Measurements from ENCODE around the gene EPHA6. TPM values are rescaled to one million over a fixed set of nuclear protein-coding genes. Genes with fewer than 3 reads are reported as not detected.

Gene EPHA6
- total and polyA plus RNA-seq, 9 donors = 2.0 to 20.9 (median 9.2) TPM

DNA sequence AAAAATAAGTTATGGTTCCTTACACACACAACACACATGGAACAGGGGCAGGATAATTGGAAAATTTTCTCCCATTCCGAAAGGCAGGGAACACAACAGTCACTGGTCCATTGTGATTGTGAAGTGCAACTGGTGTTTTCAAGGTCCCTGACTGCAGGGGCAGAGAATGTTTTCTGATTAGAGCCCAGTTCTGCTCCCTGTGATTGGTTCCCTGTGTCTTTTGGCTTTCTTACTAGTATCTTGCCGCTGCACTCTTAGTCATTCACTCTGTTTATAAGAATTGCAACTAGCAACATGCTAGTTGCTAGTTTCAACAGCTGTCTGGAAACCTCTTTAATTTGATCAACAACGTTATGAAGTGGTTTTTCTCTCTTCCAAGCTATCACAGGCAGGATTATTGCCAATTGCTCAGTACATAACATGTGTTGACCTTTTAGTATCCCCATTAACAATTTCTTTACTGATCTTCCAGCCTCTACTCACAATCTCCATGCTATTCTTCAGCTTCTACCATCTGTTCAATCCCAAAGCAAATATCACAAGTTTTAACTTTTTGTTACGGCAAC, 177.5 kb downstream of the EPHA6 start:
- no peaks in the 10 kb centered on the region for H3K36me3 ChIP-seq
- H3K4me1 ChIP-seq (ENCODE audit: insufficient read depth) = peaks cover 1% of the 10 kb centered on the region
- DNase-seq = peak; percentile 14 to 45 (median 21)
- 7 to 28% (median 8%) methylated on average over 4 of the region's 4 CpGs for WGBS, 3 donors
- no peak overlapping the region for H3K4me3 ChIP-seq
- H3K27ac ChIP-seq = peak overlapping the region in 1 of 2 donors; percentile 40
- no peaks in the 10 kb centered on the region for H3K27me3 ChIP-seq
- TF ChIP-seq EP300 (IDR thresholded peaks at IDR 0.05) = no peak
- TF ChIP-seq, protein P1, sequence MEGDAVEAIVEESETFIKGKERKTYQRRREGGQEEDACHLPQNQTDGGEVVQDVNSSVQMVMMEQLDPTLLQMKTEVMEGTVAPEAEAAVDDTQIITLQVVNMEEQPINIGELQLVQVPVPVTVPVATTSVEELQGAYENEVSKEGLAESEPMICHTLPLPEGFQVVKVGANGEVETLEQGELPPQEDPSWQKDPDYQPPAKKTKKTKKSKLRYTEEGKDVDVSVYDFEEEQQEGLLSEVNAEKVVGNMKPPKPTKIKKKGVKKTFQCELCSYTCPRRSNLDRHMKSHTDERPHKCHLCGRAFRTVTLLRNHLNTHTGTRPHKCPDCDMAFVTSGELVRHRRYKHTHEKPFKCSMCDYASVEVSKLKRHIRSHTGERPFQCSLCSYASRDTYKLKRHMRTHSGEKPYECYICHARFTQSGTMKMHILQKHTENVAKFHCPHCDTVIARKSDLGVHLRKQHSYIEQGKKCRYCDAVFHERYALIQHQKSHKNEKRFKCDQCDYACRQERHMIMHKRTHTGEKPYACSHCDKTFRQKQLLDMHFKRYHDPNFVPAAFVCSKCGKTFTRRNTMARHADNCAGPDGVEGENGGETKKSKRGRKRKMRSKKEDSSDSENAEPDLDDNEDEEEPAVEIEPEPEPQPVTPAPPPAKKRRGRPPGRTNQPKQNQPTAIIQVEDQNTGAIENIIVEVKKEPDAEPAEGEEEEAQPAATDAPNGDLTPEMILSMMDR (IDR thresholded peaks at IDR 0.05) = no peak
- no peak for TF ChIP-seq POLR2A (IDR thresholded peaks at IDR 0.05)
- no peaks in the 10 kb centered on the region for H3K9me3 ChIP-seq
- intact Hi-C loops (cut with DNase I) = no loop called here

DNA sequence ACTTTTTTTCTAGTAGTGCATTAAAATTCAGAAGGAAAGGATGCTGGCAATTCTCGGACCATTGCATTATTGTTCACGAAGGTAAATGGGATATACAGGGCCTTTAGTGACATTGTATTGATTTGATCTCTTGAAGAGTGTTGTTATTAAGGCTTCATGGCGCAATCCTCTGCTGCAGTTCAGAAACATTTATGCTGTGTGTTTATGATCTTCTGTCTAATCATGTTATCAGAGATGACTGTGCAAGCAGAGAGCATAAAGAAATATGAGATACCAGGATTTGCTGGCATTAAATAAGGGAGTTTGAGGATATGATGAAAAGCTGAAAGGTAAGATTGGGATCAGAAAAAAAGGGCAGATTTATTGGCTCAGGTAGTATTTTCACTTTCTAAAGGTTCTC, 180.6 kb downstream of the EPHA6 start:
- DNase-seq = no peak
- 90 to 93% (median 92%) methylated on average over 3 of the region's 3 CpGs for WGBS, 3 donors
- Histone ChIP-seq H3K27ac (no peak overlapping the region), H3K36me3 (no peaks in the 10 kb centered on the region), H3K27me3 (no peaks in the 10 kb centered on the region), H3K4me1 (ENCODE audit: insufficient read depth) (peaks cover 1% of the 10 kb centered on the region), H3K4me3 (no peak overlapping the region), H3K9me3 (no peaks in the 10 kb centered on the region)
- intact Hi-C loops (cut with DNase I) = no loop called here
- TF ChIP-seq, protein P1 (IDR thresholded peaks at IDR 0.05) = no peak
- TF ChIP-seq POLR2A (IDR thresholded peaks at IDR 0.05) = no peak
- no peak for TF ChIP-seq EP300 (IDR thresholded peaks at IDR 0.05)

DNA sequence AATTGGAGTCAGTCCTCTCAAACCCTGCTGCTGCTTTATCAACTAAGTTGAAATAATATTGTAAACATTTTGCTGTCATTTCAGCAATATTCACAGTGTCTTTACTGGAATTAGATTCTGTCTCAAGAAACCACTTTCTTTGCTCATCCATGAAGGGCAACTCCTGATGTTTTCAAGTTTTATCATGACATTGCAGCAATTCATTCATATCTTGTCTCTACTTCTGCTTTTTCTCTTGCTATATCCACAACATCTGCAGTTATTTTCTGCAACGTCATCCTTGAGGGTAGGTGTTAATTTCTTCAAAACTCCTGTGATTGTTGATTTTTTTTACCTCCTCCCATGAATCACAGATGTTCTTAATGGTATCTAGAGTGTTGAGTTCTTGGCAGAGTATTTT, 181.6 kb downstream of the EPHA6 start:
- Histone ChIP-seq H3K9me3 (no peaks in the 10 kb centered on the region), H3K4me1 (ENCODE audit: insufficient read depth) (peaks cover 1% of the 10 kb centered on the region), H3K4me3 (no peak overlapping the region), H3K27ac (no peak overlapping the region), H3K36me3 (no peaks in the 10 kb centered on the region), H3K27me3 (no peaks in the 10 kb centered on the region)
- DNase-seq = no peak
- intact Hi-C loops (cut with DNase I) = no loop called here
- WGBS, 3 donors = 56 to 57% (median 57%) methylated on average over 1 of the region's 1 CpG
- TF ChIP-seq EP300 (IDR thresholded peaks at IDR 0.05) = no peak

DNA sequence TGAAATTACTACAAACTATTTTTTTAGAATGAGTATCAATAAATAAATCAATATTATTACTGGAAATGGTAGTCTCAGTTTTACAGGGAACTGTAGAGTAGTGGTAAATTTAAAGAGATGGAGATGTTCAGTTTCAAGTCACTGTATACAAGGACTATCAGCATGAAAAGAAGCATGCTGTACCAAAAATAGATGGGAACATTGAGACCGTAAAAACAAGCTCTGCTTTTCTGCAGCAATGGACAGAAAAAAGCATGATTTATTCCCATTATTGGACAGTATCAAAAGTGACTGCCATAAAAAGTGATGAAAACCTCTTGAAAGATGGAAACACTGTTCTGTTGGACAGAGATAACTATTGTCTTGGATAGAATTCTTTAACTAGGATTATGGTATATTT, 187.2 kb downstream of the EPHA6 start:
- WGBS, 3 donors = 51 to 70% (median 65%) methylated on average over 1 of the region's 1 CpG
- DNase-seq = no peak
- H3K9me3 ChIP-seq = no peaks in the 10 kb centered on the region
- H3K36me3 ChIP-seq = no peaks in the 10 kb centered on the region
- TF ChIP-seq EP300 (IDR thresholded peaks at IDR 0.05) = no peak
- TF ChIP-seq, protein P1 (IDR thresholded peaks at IDR 0.05) = no peak
- no peak for TF ChIP-seq POLR2A (IDR thresholded peaks at IDR 0.05)
- H3K27me3 ChIP-seq = no peaks in the 10 kb centered on the region
- no peaks in the 10 kb centered on the region for H3K4me1 ChIP-seq (ENCODE audit: insufficient read depth)
- H3K27ac ChIP-seq = no peak overlapping the region
- no peak overlapping the region for H3K4me3 ChIP-seq
- intact Hi-C loops (cut with DNase I) = no loop called here

DNA sequence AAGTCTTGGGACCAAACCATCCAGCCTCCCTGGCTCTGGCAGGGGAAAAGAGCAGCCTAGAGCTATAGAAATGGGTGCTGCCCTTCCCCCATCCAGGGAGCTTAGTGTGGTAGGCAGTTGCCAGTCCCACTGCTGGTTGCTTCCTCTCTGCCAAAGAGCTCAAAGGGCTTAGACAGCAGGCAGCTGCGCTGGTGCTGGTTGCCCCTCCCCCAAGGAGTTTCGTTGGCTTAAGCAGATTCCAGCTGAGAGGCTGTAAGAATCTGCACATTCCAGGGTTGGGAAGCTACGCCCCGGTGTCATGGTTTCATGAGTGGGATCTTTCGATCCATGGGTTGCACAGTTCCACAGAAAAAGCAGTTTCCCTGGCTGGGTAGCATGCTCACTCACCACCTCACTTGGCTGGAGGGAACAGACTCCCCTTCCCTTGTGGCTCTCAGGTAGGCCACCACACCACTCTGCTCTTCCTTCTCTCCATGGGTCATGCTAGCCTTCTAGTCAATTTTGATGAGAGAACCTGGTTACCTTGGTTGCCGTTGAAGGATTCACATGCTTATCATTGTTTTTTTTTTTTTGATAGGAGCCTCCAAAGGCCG, 195.1 kb downstream of the EPHA6 start:
- intact Hi-C loops (cut with DNase I) = no loop called here
- DNase-seq = no peak
- 77 to 85% (median 78%) methylated on average over 7 of the region's 7 CpGs for WGBS, 3 donors
- Histone ChIP-seq H3K4me1 (ENCODE audit: insufficient read depth) (no peaks in the 10 kb centered on the region), H3K27ac (no peak overlapping the region), H3K4me3 (no peak overlapping the region), H3K27me3 (no peaks in the 10 kb centered on the region), H3K9me3 (no peaks in the 10 kb centered on the region), H3K36me3 (no peaks in the 10 kb centered on the region)
- TF ChIP-seq EP300 (IDR thresholded peaks at IDR 0.05) = no peak
- TF ChIP-seq POLR2A (IDR thresholded peaks at IDR 0.05) = no peak
- TF ChIP-seq, protein P1 (IDR thresholded peaks at IDR 0.05) = no peak
